ENCODE measurements around the gene CINP. TPM values are rescaled to one million over a fixed set of nuclear protein-coding genes. Genes with fewer than 3 reads are reported as not detected.

Gene CINP
- total and polyA plus RNA-seq, 4 donors = 31.0 to 71.9 (median 34.3) TPM

DNA sequence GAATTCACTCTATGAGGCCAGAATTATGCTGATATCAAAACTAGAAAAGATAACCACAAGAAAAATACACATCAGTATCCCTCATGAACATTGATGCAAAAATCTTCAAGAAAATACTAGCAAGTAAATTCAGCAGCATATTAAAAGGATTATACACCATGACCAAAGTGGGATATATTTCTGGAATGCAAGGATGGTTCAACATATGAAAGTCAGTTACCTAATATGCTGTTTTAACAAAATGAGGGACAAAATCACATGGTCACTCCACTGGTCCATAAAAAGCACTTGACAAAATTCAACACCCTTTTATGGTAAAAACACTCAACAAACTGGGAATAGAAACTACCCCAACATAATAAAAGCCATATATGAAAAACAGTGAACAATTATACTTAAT is 40.3 kb upstream of the CINP start:
- H3K27me3 ChIP-seq (ENCODE audit: control insufficient read depth in 3 of 3, insufficient read depth in 3 of 3, low read length in 2 of 3) = no peaks in the 10 kb centered on the region
- H3K4me1 ChIP-seq (ENCODE audit: control insufficient read depth in 5 of 5, insufficient read depth in 5 of 5, low read length in 5 of 5) = no peaks in the 10 kb centered on the region
- DNase-seq (no peak), ATAC-seq (ENCODE audit: insufficient read depth, low FRiP score) (no peak)
- no peak overlapping the region for H3K9ac ChIP-seq (ENCODE audit: insufficient read depth in 1 of 2, low read length in 2 of 2)
- H3K36me3 ChIP-seq (ENCODE audit: control insufficient read depth in 4 of 4, insufficient read depth in 4 of 4, low read length in 4 of 4) = peaks cover 0 to 5% (median 2%) of the 10 kb centered on the region in 4 donors
- TF ChIP-seq, protein P1, sequence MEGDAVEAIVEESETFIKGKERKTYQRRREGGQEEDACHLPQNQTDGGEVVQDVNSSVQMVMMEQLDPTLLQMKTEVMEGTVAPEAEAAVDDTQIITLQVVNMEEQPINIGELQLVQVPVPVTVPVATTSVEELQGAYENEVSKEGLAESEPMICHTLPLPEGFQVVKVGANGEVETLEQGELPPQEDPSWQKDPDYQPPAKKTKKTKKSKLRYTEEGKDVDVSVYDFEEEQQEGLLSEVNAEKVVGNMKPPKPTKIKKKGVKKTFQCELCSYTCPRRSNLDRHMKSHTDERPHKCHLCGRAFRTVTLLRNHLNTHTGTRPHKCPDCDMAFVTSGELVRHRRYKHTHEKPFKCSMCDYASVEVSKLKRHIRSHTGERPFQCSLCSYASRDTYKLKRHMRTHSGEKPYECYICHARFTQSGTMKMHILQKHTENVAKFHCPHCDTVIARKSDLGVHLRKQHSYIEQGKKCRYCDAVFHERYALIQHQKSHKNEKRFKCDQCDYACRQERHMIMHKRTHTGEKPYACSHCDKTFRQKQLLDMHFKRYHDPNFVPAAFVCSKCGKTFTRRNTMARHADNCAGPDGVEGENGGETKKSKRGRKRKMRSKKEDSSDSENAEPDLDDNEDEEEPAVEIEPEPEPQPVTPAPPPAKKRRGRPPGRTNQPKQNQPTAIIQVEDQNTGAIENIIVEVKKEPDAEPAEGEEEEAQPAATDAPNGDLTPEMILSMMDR (IDR thresholded peaks at IDR 0.05; ENCODE audit: control extremely low read depth, extremely low read depth) = no peak
- peaks cover 0 to 7% (median 2%) of the 10 kb centered on the region in 4 donors for H3K9me3 ChIP-seq (ENCODE audit: control insufficient read depth in 4 of 4, insufficient read depth in 3 of 4, low read length in 3 of 4)
- H3K4me3 ChIP-seq = no peak overlapping the region
- no peak overlapping the region for H3K27ac ChIP-seq (ENCODE audit: low read depth in 1 of 2, low read length in 1 of 2)

- DNase-seq (no peak), ATAC-seq (ENCODE audit: insufficient read depth, low FRiP score) (no peak)
- Histone ChIP-seq H3K9me3 (ENCODE audit: control insufficient read depth in 4 of 4, insufficient read depth in 3 of 4, low read length in 3 of 4) (no peaks in the 10 kb centered on the region), H3K27ac (ENCODE audit: low read depth in 1 of 2, low read length in 1 of 2) (no peak overlapping the region), H3K36me3 (ENCODE audit: control insufficient read depth in 4 of 4, insufficient read depth in 4 of 4, low read length in 4 of 4) (peaks cover 0 to 9% (median 4%) of the 10 kb centered on the region in 4 donors), H3K27me3 (ENCODE audit: control insufficient read depth in 3 of 3, insufficient read depth in 3 of 3, low read length in 2 of 3) (no peaks in the 10 kb centered on the region), H3K9ac (ENCODE audit: insufficient read depth in 1 of 2, low read length in 2 of 2) (no peak overlapping the region), H3K4me1 (ENCODE audit: control insufficient read depth in 5 of 5, insufficient read depth in 5 of 5, low read length in 5 of 5) (peaks cover 0 to 7% (median 0%) of the 10 kb centered on the region in 5 donors), H3K4me3 (no peak overlapping the region)
- WGBS, 2 donors = 95 to 96% methylated on average over 7 of the region's 7 CpGs
- TF ChIP-seq, protein P1 (IDR thresholded peaks at IDR 0.05; ENCODE audit: control extremely low read depth, extremely low read depth) = no peak
Observed at GRCh38 chr14:102396521-102396920, 33.8 kb upstream of the CINP start.

GRCh38 chr14:102394717-102395375 is 32.2 kb upstream of the CINP start:
- ATAC-seq (ENCODE audit: insufficient read depth, low FRiP score) (no peak), DNase-seq (no peak)
- no peaks in the 10 kb centered on the region for H3K9me3 ChIP-seq (ENCODE audit: control insufficient read depth in 4 of 4, insufficient read depth in 3 of 4, low read length in 3 of 4)
- 33 to 48% methylated on average over 9 of the region's 9 CpGs for WGBS, 2 donors
- TF ChIP-seq, protein P1 (IDR thresholded peaks at IDR 0.05; ENCODE audit: control extremely low read depth, extremely low read depth) = no peak
- H3K27me3 ChIP-seq (ENCODE audit: control insufficient read depth in 3 of 3, insufficient read depth in 3 of 3, low read length in 2 of 3) = no peaks in the 10 kb centered on the region
- H3K36me3 ChIP-seq (ENCODE audit: control insufficient read depth in 4 of 4, insufficient read depth in 4 of 4, low read length in 4 of 4) = peaks cover 0 to 9% (median 4%) of the 10 kb centered on the region in 4 donors
- no peak overlapping the region for H3K9ac ChIP-seq (ENCODE audit: insufficient read depth in 1 of 2, low read length in 2 of 2)
- H3K4me3 ChIP-seq = no peak overlapping the region
- peaks cover 0 to 12% (median 2%) of the 10 kb centered on the region in 5 donors for H3K4me1 ChIP-seq (ENCODE audit: control insufficient read depth in 5 of 5, insufficient read depth in 5 of 5, low read length in 5 of 5)
- H3K27ac ChIP-seq (ENCODE audit: low read depth in 1 of 2, low read length in 1 of 2) = peak overlapping the region in 1 of 2 donors; percentile 9

Measured in lung (tissue), 12 donors.